ENCODE data around the gene STAT5B. TPM values are rescaled to one million over a fixed set of nuclear protein-coding genes. Genes with fewer than 3 reads are reported as not detected.

STAT5B gene
- total and polyA plus RNA-seq, 2 of the 13 experiments (the other 11 are each of a cell fraction or from before 2014, with no cell fraction given) = 21.0 to 42.8 TPM

DNA sequence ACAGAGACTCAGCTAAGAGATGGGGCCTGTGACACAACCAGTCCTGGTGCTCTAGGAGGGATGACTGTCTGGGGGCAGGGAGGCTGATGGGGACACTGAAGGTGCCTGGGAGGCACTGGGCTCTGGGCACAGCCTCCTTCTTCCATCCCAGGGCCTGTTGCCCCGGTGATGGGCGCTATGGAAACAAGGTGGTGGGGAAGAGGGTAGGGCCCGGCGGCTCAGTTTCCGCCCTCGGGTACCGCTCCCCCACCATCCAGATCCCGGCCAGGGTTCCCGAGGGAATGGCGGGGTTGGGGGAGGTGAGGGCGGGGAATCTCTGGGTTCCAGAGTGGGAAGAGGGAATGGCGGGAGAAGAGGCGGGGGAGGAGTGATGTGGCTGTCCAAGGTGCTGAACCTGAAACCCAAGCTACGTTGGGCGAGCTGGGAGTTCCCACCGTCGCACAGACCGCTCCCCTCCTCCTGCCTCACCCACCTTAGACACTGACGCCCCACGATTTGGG is 96.2 kb downstream of the STAT5B start (continued):
- TF ChIP-seq, protein P1, sequence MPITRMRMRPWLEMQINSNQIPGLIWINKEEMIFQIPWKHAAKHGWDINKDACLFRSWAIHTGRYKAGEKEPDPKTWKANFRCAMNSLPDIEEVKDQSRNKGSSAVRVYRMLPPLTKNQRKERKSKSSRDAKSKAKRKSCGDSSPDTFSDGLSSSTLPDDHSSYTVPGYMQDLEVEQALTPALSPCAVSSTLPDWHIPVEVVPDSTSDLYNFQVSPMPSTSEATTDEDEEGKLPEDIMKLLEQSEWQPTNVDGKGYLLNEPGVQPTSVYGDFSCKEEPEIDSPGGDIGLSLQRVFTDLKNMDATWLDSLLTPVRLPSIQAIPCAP (CRISPR knock-in tag; IDR thresholded peaks at IDR 0.05; ENCODE audit: low read depth) = peak; percentile 54; the same call in 1 of the 2 replicates
- TF ChIP-seq ZNF816 (CRISPR knock-in tag; IDR thresholded peaks at IDR 0.05; ENCODE audit: borderline replicate concordance) (peak; percentile 68; the same call in 1 of the 2 replicates), ZNF468 (CRISPR knock-in tag; IDR thresholded peaks at IDR 0.05) (no peak), ZNF460 (CRISPR knock-in tag; IDR thresholded peaks at IDR 0.05; ENCODE audit: borderline replicate concordance) (no peak), HOXD1 (CRISPR knock-in tag; IDR thresholded peaks at IDR 0.05) (peak; percentile 95), FOXM1 (CRISPR knock-in tag; IDR thresholded peaks at IDR 0.05) (peak; percentile 86; the same call in 1 of the 2 replicates), ZNF670 (CRISPR knock-in tag; IDR thresholded peaks at IDR 0.05; ENCODE audit: borderline replicate concordance) (no peak; the same call in 1 of the 2 replicates), ZNF17 (CRISPR knock-in tag; IDR thresholded peaks at IDR 0.05) (no peak), JUN (CRISPR knock-in tag; IDR thresholded peaks at IDR 0.05) (no peak), YEATS4 (CRISPR knock-in tag; IDR thresholded peaks at IDR 0.05; ENCODE audit: borderline replicate concordance) (peak; percentile 72), REPIN1 (CRISPR knock-in tag; IDR thresholded peaks at IDR 0.05; ENCODE audit: borderline replicate concordance, low read depth) (peak; percentile 47; the same call in 1 of the 2 replicates), NR2F6 (IDR thresholded peaks at IDR 0.05) (no peak), NR2F6 (CRISPR knock-in tag; IDR thresholded peaks at IDR 0.05) (peak; percentile 78), HOXA3 (CRISPR knock-in tag; IDR thresholded peaks at IDR 0.05) (peak; percentile 79), ZMYM3 (CRISPR knock-in tag; IDR thresholded peaks at IDR 0.05) (no peak), DPF2 (CRISPR knock-in tag; IDR thresholded peaks at IDR 0.05; ENCODE audit: borderline replicate concordance, low read depth) (no peak), TSC22D2 (CRISPR knock-in tag; IDR thresholded peaks at IDR 0.05; ENCODE audit: borderline replicate concordance) (peak; percentile 98), ZSCAN31 (CRISPR knock-in tag; IDR thresholded peaks at IDR 0.05; ENCODE audit: low read depth) (peak; percentile 96), ISL2 (CRISPR knock-in tag; IDR thresholded peaks at IDR 0.05) (peak; percentile 87)
- TF ChIP-seq, protein P2, sequence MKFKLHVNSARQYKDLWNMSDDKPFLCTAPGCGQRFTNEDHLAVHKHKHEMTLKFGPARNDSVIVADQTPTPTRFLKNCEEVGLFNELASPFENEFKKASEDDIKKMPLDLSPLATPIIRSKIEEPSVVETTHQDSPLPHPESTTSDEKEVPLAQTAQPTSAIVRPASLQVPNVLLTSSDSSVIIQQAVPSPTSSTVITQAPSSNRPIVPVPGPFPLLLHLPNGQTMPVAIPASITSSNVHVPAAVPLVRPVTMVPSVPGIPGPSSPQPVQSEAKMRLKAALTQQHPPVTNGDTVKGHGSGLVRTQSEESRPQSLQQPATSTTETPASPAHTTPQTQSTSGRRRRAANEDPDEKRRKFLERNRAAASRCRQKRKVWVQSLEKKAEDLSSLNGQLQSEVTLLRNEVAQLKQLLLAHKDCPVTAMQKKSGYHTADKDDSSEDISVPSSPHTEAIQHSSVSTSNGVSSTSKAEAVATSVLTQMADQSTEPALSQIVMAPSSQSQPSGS (CRISPR knock-in tag; IDR thresholded peaks at IDR 0.05) = peak; percentile 75; the same call in 1 of the 2 replicates
- TF ChIP-seq, protein P3, sequence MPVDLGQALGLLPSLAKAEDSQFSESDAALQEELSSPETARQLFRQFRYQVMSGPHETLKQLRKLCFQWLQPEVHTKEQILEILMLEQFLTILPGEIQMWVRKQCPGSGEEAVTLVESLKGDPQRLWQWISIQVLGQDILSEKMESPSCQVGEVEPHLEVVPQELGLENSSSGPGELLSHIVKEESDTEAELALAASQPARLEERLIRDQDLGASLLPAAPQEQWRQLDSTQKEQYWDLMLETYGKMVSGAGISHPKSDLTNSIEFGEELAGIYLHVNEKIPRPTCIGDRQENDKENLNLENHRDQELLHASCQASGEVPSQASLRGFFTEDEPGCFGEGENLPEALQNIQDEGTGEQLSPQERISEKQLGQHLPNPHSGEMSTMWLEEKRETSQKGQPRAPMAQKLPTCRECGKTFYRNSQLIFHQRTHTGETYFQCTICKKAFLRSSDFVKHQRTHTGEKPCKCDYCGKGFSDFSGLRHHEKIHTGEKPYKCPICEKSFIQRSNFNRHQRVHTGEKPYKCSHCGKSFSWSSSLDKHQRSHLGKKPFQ (CRISPR knock-in tag; IDR thresholded peaks at IDR 0.05; ENCODE audit: insufficient replicate concordance) = peak; percentile 90
- TF ChIP-seq, protein P4, sequence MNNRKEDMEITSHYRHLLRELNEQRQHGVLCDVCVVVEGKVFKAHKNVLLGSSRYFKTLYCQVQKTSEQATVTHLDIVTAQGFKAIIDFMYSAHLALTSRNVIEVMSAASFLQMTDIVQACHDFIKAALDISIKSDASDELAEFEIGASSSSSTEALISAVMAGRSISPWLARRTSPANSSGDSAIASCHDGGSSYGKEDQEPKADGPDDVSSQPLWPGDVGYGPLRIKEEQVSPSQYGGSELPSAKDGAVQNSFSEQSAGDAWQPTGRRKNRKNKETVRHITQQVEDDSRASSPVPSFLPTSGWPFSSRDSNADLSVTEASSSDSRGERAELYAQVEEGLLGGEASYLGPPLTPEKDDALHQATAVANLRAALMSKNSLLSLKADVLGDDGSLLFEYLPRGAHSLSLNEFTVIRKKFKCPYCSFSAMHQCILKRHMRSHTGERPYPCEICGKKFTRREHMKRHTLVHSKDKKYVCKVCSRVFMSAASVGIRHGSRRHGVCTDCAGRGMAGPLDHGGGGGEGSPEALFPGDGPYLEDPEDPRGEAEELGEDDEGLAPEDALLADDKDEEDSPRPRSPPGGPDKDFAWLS (CRISPR knock-in tag; IDR thresholded peaks at IDR 0.05; ENCODE audit: borderline replicate concordance) = no peak
- TF ChIP-seq, protein P5, sequence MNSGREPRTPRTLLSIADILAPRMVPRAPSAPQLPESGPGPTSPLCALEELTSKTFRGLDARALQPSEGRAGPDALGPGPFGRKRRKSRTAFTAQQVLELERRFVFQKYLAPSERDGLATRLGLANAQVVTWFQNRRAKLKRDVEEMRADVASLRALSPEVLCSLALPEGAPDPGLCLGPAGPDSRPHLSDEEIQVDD (CRISPR knock-in tag; IDR thresholded peaks at IDR 0.05; ENCODE audit: borderline replicate concordance) = peak; percentile 86; the same call in 1 of the 2 replicates
